Right atrium auricular region (tissue), 2 donors: Measurements from ENCODE around the gene PADI4. TPM values are rescaled to one million over a fixed set of nuclear protein-coding genes. Genes with fewer than 3 reads are reported as not detected.

Experiments
- DNase-seq: peaks from one replicate; pipeline ENCODE4 v3.0.0-alpha.2; 2019; ENCODE audit warnings: low spot score
- H3K27ac ChIP-seq, 2 donors: fragments of 200-600 bp; sonication (generic); 1 replicate in 1 of 2; 2 replicates in 1 of 2; pipeline ENCODE4 v1.5.1; 2016 to 2019
- H3K27me3 ChIP-seq, 2 donors: fragments of 200-600 bp; sonication (generic); one replicate each; pipeline versions ENCODE4 v1.5.1 to v1.6.0; 2017 to 2019
- H3K36me3 ChIP-seq: fragments of 200-600 bp; sonication (generic); one replicate; pipeline ENCODE4 v1.5.1; 2016
- H3K4me1 ChIP-seq, 2 donors: fragments of 200-600 bp; sonication (generic); one replicate each; pipeline versions ENCODE4 v1.5.1 to v1.6.0; 2017 to 2019
- H3K4me3 ChIP-seq, 2 donors: fragments of 200-600 bp; sonication (generic); 1 replicate in 1 of 2; 2 replicates in 1 of 2; pipeline ENCODE4 v1.5.1; 2017 to 2019; ENCODE audit warnings: mild to moderate bottlenecking in 1 of 2, moderate library complexity in 1 of 2
- H3K9me3 ChIP-seq, 2 donors: fragments of 200-600 bp; sonication (generic); one replicate each; pipeline ENCODE4 v1.5.1; 2019
- CTCF ChIP-seq, 2 donors: fragments of 200-600 bp; sonication (generic); IDR thresholded peaks; one replicate each; pipeline ENCODE4 v1.5.1; 2019; ENCODE audit warnings: antibody characterized with exemption in 2 of 2
- total RNA-seq, 2 donors: library from RNA; depleted of rRNA; stranded (reverse); fragments of >200 nt; gene quantifications; one replicate each; pipeline ENCODE4 v1.1.0, GENCODE V29; 2016

The PADI4 gene
- total RNA-seq, 2 donors from 2014 or later: 0.19 to 0.31 TPM

DNA sequence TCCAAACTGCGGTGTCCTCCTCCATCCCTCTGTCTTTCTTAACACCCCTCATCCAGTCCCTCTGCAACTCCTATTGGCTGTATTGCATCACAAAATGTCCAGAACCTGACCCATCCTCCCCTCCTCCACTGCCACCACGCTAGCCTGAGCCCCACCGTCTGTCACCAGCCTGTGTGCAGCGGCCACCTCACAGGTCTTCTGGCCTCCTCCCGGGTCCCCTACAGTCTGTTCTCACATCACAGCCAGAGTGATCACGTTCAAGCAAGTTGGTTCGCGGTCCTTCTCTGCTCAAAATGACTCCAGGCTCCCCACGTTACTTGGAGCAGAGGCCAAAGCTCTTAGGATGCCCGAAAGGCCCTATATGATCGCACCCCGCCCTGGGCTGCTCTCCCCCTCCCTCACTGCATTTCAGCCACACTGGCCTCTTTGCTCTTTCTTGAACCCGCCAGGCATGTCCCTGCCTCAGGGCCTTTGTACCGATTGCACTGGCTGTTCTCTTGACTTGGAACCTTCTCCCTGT, 2.4 kb upstream of the PADI4 start:
- Histone ChIP-seq H3K27me3 (no peaks in the 10 kb centered on the region), H3K9me3 (peaks cover 0 to 20% of the 10 kb centered on the region in 2 donors), H3K4me3 (no peak overlapping the region), H3K27ac (no peak overlapping the region), H3K36me3 (no peaks in the 10 kb centered on the region), H3K4me1 (no peaks in the 10 kb centered on the region)
- DNase-seq: no peak
- TF ChIP-seq CTCF (IDR thresholded peaks at IDR 0.05): no peak

GRCh38 chr1:17306407-17306806, 1.6 kb upstream of the PADI4 start:
- H3K27me3 ChIP-seq: no peaks in the 10 kb centered on the region
- no peak for DNase-seq
- H3K4me1 ChIP-seq: no peaks in the 10 kb centered on the region
- no peaks in the 10 kb centered on the region for H3K36me3 ChIP-seq
- H3K9me3 ChIP-seq: peaks cover 0 to 13% of the 10 kb centered on the region in 2 donors
- no peak for TF ChIP-seq CTCF (IDR thresholded peaks at IDR 0.05)
- no peak overlapping the region for H3K4me3 ChIP-seq
- H3K27ac ChIP-seq: no peak overlapping the region

DNA sequence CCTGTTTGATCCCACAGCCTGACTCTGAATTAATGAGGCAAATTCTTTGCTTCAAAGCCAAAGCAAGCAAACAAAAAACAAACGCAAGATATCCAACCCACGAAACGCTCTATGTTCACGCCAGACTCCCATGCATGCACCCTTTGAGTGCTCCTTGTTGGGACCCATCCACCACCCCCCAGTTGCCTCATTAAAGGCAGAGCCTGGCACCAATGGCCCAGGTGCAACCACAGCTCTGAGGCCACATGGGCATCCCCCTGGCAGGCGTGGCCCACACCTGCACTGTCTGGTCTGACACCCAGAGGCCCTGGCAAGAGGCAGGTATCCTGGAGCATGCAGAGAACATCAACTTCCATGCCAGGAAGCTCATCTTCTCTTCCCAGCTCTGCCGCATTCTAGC, 1.1 kb upstream of the PADI4 start:
- H3K4me3 ChIP-seq: no peak overlapping the region
- no peaks in the 10 kb centered on the region for H3K4me1 ChIP-seq
- TF ChIP-seq CTCF (IDR thresholded peaks at IDR 0.05): no peak
- no peaks in the 10 kb centered on the region for H3K36me3 ChIP-seq
- no peak overlapping the region for H3K27ac ChIP-seq
- H3K27me3 ChIP-seq: no peaks in the 10 kb centered on the region
- peaks cover 0 to 8% of the 10 kb centered on the region in 2 donors for H3K9me3 ChIP-seq
- no peak for DNase-seq

DNA sequence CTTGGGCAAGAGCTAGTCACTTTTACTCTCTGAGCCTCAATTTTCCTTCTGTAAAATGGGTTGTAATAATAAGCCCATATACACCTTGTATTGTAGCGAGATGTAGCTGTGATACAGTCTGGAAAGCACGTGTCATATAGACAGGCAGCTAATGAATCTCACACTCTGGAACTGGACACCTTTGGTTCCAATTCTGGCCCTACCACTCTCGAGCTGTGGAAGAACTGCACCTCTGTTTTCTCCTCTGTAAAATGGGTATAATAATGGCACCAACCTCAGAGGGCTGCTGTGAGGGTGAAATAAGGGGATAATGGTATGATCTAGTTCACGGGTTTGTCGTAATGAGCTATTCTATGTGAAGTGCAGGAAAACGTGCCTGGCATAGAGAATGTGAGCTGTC, 668 bp upstream of the PADI4 start:
- Histone ChIP-seq H3K9me3 (peaks cover 0 to 4% of the 10 kb centered on the region in 2 donors), H3K27me3 (no peaks in the 10 kb centered on the region), H3K27ac (no peak overlapping the region), H3K4me1 (no peaks in the 10 kb centered on the region), H3K4me3 (no peak overlapping the region), H3K36me3 (no peaks in the 10 kb centered on the region)
- TF ChIP-seq CTCF (IDR thresholded peaks at IDR 0.05): no peak
- no peak for DNase-seq

GRCh38 chr1:17308593-17308992, 596 bp downstream of the PADI4 start:
- no peak overlapping the region for H3K4me3 ChIP-seq
- H3K36me3 ChIP-seq: no peaks in the 10 kb centered on the region
- H3K4me1 ChIP-seq: no peaks in the 10 kb centered on the region
- H3K9me3 ChIP-seq: no peaks in the 10 kb centered on the region
- no peaks in the 10 kb centered on the region for H3K27me3 ChIP-seq
- DNase-seq: no peak
- H3K27ac ChIP-seq: no peak overlapping the region
- TF ChIP-seq CTCF (IDR thresholded peaks at IDR 0.05): no peak

DNA sequence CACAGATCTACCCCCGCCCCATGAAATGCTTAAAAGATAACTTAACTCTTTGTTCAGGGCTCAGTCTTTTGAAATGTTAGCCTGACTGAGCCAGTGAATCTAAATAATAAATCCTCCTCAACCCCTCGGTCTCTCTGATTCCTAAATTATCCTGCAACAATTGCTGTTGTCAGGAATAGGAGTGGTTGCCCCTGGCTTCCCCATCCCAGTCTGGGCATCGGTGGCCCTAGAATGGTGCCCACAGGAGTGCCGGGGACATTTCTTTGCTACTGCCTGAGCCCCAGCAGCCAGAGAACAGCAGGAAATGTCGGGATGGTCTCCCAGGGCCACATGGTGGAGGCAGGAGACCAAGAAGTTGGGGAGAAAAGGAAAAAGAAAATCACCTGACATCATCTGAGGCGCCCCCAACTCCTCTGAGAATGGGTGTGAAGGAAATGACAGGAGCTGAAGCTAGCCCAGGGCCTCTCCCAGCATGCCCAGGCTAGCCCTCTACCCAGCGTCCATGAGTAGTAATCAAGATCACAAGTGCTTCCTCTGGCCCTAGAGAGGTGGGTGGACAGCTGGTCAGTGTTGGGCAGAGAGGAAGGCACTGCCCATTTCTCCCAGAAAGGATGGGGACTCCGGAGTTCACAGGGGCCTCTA, 1.6 kb downstream of the PADI4 start:
- Histone ChIP-seq H3K27me3 (no peaks in the 10 kb centered on the region), H3K27ac (no peak overlapping the region), H3K4me3 (no peak overlapping the region), H3K4me1 (no peaks in the 10 kb centered on the region), H3K36me3 (no peaks in the 10 kb centered on the region), H3K9me3 (no peaks in the 10 kb centered on the region)
- no peak for TF ChIP-seq CTCF (IDR thresholded peaks at IDR 0.05)
- DNase-seq: no peak
